Prostate gland (tissue), 2 donors: ENCODE results near the gene ZNF396. TPM values are rescaled to one million over a fixed set of nuclear protein-coding genes. Genes with fewer than 3 reads are reported as not detected.

Experiments used
- DNase-seq: peaks from one replicate; pipeline ENCODE4 v3.0.0-alpha.2; 2019; ENCODE audit warnings: low spot score
- H3K27ac ChIP-seq, 2 donors: fragments of 200-600 bp; sonication (generic); 2 replicates each; pipeline ENCODE4 v1.5.1; 2017 to 2019
- H3K27me3 ChIP-seq: fragments of 200-600 bp; sonication (generic); replicated peaks from 2 replicates; pipeline ENCODE4 v1.5.1; 2019; ENCODE audit not compliant: insufficient read depth
- H3K36me3 ChIP-seq, 2 donors: fragments of 200-600 bp; sonication (generic); 1 replicate in 1 of 2; 2 replicates in 1 of 2; pipeline versions ENCODE4 v1.5.1 to v1.8.1; 2017 to 2019
- H3K4me1 ChIP-seq: fragments of 200-600 bp; sonication (generic); replicated peaks from 2 replicates; pipeline ENCODE4 v1.5.1; 2019
- H3K4me3 ChIP-seq, 2 donors: fragments of 200-600 bp; sonication (generic); 2 replicates each; pipeline ENCODE4 v1.5.1; 2017 to 2019
- H3K9me3 ChIP-seq: fragments of 200-600 bp; sonication (generic); 2 replicates; pipeline ENCODE4 v1.5.1; 2017
- POLR2A ChIP-seq: fragments of 450-650 bp; IDR thresholded peaks from one replicate; pipeline ENCODE4 v1.6.1; 2016; ENCODE audit warnings: antibody characterized with exemption, mild to moderate bottlenecking
- POLR2AphosphoS5 ChIP-seq: sonication (generic); formaldehyde crosslinking; IDR thresholded peaks from one replicate; pipeline ENCODE4 v1.6.1; 2017; ENCODE audit warnings: antibody characterized with exemption
- WGBS: methylation state at CpG from one replicate; pipeline ENCODE4 v1.1.5; 2018; 5-methylcytosine and 5-hydroxymethylcytosine counted together
- intact Hi-C: fragments of 100-400 bp; cut with DNase I; formaldehyde crosslinking; loops from one replicate; pipeline ENCODE4 v1.14.2; 2022
- total RNA-seq, 2 donors: library from RNA; depleted of rRNA; stranded (reverse); fragments of >200 nt; gene quantifications; one replicate each; pipeline ENCODE4 v1.1.0, GENCODE V29; 2016
- TF ChIP-seq, protein P1 (sequence below), 4 experiments: fragments of 200-600 bp in 2 of 4; fragments of 450-650 bp in 2 of 4; sonication (generic) in 2 of 4; IDR thresholded peaks; 1 replicate in 3 of 4; 2 replicates in 1 of 4; pipeline ENCODE4 v1.5.1; 2016 to 2019; ENCODE audit warnings: antibody characterized with exemption in 4 of 4, mild to moderate bottlenecking in 2 of 4, moderate library complexity in 2 of 4

The ZNF396 gene
- total RNA-seq, 2 donors from 2014 or later = 1.6 to 3.9 TPM

DNA sequence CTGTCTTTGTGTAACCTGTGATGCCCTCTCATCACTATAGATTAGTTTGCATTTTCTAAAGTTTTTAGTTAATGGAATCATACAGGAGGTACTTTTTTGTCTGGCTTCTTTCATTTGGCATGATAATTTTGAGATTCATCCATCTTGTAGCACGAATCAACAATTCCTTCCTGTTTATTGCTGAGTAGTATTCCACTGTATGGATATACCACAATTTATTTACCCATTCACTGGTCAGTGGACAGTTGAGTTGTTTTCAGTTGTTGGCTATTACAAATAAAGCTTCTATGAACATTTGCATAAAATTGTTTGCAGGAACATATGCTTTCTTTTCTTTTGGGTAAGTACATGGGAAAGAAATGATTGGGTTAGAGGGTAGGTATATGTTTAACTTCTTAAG, 40.1 kb upstream of the ZNF396 start:
- H3K4me1 ChIP-seq = no peaks in the 10 kb centered on the region
- no peak overlapping the region for H3K27ac ChIP-seq
- no peak for DNase-seq
- H3K27me3 ChIP-seq = no peaks in the 10 kb centered on the region
- no peak overlapping the region for H3K4me3 ChIP-seq
- TF ChIP-seq POLR2A (no peak), POLR2AphosphoS5 (no peak)
- TF ChIP-seq, protein P1, sequence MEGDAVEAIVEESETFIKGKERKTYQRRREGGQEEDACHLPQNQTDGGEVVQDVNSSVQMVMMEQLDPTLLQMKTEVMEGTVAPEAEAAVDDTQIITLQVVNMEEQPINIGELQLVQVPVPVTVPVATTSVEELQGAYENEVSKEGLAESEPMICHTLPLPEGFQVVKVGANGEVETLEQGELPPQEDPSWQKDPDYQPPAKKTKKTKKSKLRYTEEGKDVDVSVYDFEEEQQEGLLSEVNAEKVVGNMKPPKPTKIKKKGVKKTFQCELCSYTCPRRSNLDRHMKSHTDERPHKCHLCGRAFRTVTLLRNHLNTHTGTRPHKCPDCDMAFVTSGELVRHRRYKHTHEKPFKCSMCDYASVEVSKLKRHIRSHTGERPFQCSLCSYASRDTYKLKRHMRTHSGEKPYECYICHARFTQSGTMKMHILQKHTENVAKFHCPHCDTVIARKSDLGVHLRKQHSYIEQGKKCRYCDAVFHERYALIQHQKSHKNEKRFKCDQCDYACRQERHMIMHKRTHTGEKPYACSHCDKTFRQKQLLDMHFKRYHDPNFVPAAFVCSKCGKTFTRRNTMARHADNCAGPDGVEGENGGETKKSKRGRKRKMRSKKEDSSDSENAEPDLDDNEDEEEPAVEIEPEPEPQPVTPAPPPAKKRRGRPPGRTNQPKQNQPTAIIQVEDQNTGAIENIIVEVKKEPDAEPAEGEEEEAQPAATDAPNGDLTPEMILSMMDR (IDR thresholded peaks at IDR 0.05) = no peak
- WGBS = 71% methylated on average over 1 of the region's 1 CpG
- no peaks in the 10 kb centered on the region for H3K36me3 ChIP-seq
- no peaks in the 10 kb centered on the region for H3K9me3 ChIP-seq
- intact Hi-C loops = no loop called here

- Histone ChIP-seq H3K9me3 (no peaks in the 10 kb centered on the region), H3K36me3 (no peaks in the 10 kb centered on the region), H3K4me3 (no peak overlapping the region), H3K27ac (no peak overlapping the region), H3K4me1 (no peaks in the 10 kb centered on the region), H3K27me3 (no peaks in the 10 kb centered on the region)
- DNase-seq = no peak
- 46% methylated on average over 5 of the region's 5 CpGs for WGBS
- intact Hi-C loops = no loop called here
- TF ChIP-seq POLR2AphosphoS5 (no peak), POLR2A (no peak)
- TF ChIP-seq, protein P1 (IDR thresholded peaks at IDR 0.05) = no peak
Observed at GRCh38 chr18:35415511-35416073, 38.5 kb upstream of the ZNF396 start.

DNA sequence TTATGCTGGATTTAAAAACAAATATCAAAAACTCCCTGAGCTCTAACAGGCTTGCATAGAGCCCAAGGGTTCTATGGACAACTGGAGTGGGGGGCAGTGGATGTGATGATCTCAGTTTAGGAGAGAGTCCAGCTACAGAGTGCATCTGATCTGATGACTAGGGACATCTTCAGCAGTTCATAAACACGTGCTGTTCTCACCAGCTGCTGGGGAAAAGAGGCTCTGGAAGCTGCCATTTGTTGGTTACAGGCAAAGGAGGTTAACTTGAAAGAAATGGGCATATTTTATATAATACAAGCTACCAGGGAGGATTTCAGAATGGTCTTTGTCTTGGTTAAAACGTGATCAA, 36.0 kb upstream of the ZNF396 start:
- no peak for DNase-seq
- H3K36me3 ChIP-seq = no peaks in the 10 kb centered on the region
- WGBS = 59% methylated on average over 2 of the region's 2 CpGs
- H3K27ac ChIP-seq = no peak overlapping the region
- intact Hi-C loops = no loop called here
- H3K9me3 ChIP-seq = no peaks in the 10 kb centered on the region
- H3K4me1 ChIP-seq = no peaks in the 10 kb centered on the region
- no peak for TF ChIP-seq POLR2A
- TF ChIP-seq, protein P1 (IDR thresholded peaks at IDR 0.05) = no peak
- TF ChIP-seq POLR2AphosphoS5 = no peak
- H3K27me3 ChIP-seq = no peaks in the 10 kb centered on the region
- no peak overlapping the region for H3K4me3 ChIP-seq

GRCh38 chr18:35411625-35412351, 34.7 kb upstream of the ZNF396 start:
- intact Hi-C loops = no loop called here

More at GRCh38 chr18:35411625-35412351, 34.7 kb upstream of the ZNF396 start:
- no peak overlapping the region for H3K27ac ChIP-seq
- no peak overlapping the region for H3K4me3 ChIP-seq
- TF ChIP-seq POLR2AphosphoS5 (no peak), POLR2A (no peak)
- TF ChIP-seq, protein P1 (IDR thresholded peaks at IDR 0.05) = no peak
- H3K36me3 ChIP-seq = no peaks in the 10 kb centered on the region
- H3K4me1 ChIP-seq = no peaks in the 10 kb centered on the region
- no peaks in the 10 kb centered on the region for H3K27me3 ChIP-seq
- no peak for DNase-seq
- 94% methylated on average over 4 of the region's 4 CpGs for WGBS
- no peaks in the 10 kb centered on the region for H3K9me3 ChIP-seq
